HEK293 (cell line): ENCODE data around the gene GSPT1.
A peak's percentile ranks its signal among the peaks of the same experiment; 100 is the strongest.

Source experiments
- HIC1 ChIP-seq: fragments of 450-650 bp; formaldehyde crosslinking; IDR thresholded peaks from 2 replicates; pipeline ENCODE4 v1.5.1; 2016; ENCODE audit warnings: missing biosample characterization, missing genetic modification characterization
- KLF16 ChIP-seq: fragments of 450-650 bp; formaldehyde crosslinking; IDR thresholded peaks from 2 replicates; pipeline ENCODE4 v1.5.1; 2017; ENCODE audit warnings: missing biosample characterization, missing genetic modification characterization
- PRDM2 ChIP-seq: fragments of 450-650 bp; formaldehyde crosslinking; IDR thresholded peaks from 2 replicates; pipeline ENCODE4 v1.5.1; 2016; ENCODE audit warnings: missing biosample characterization, missing genetic modification characterization, borderline replicate concordance
- SP3 ChIP-seq: fragments of 450-650 bp; formaldehyde crosslinking; IDR thresholded peaks from 2 replicates; pipeline ENCODE4 v1.5.1; 2016; ENCODE audit warnings: missing biosample characterization, missing genetic modification characterization
- ZBTB26 ChIP-seq: fragments of 450-650 bp; formaldehyde crosslinking; optimal IDR thresholded peaks from 2 replicates; pipeline ENCODE3; 2016; ENCODE audit warnings: missing biosample characterization, mild to moderate bottlenecking, missing genetic modification characterization
- ZNF138 ChIP-seq: fragments of 450-650 bp; formaldehyde crosslinking; IDR thresholded peaks from 2 replicates; pipeline ENCODE4 v1.5.1; 2016; ENCODE audit warnings: missing biosample characterization, missing genetic modification characterization, borderline replicate concordance
- ZNF341 ChIP-seq: fragments of 450-650 bp; formaldehyde crosslinking; IDR thresholded peaks from 2 replicates; pipeline ENCODE4; 2016; ENCODE audit warnings: low read depth, missing biosample characterization, missing genetic modification characterization
- ZNF555 ChIP-seq: fragments of 450-650 bp; formaldehyde crosslinking; conservative IDR thresholded peaks from 2 replicates; pipeline ENCODE4 v1.5.1; 2017; ENCODE audit warnings: missing biosample characterization, mild to moderate bottlenecking, missing genetic modification characterization, inconsistent platforms
- ZNF580 ChIP-seq: fragments of 450-650 bp; formaldehyde crosslinking; IDR thresholded peaks from 2 replicates; pipeline ENCODE4 v1.5.1; 2016; ENCODE audit warnings: missing biosample characterization, missing genetic modification characterization
- ZNF629 ChIP-seq: fragments of 450-650 bp; formaldehyde crosslinking; IDR thresholded peaks from 2 replicates; pipeline ENCODE4 v1.5.1; 2017; ENCODE audit warnings: missing biosample characterization, missing genetic modification characterization
- ZNF639 ChIP-seq: fragments of 450-650 bp; formaldehyde crosslinking; IDR thresholded peaks from 2 replicates; pipeline ENCODE4 v1.5.1; 2016; ENCODE audit warnings: missing biosample characterization, missing genetic modification characterization
- ZNF777 ChIP-seq: fragments of 450-650 bp; formaldehyde crosslinking; IDR thresholded peaks from 2 replicates; pipeline ENCODE4 v1.5.1; 2017; ENCODE audit warnings: missing biosample characterization, missing genetic modification characterization, borderline replicate concordance
- ZSCAN23 ChIP-seq: fragments of 450-650 bp; formaldehyde crosslinking; IDR thresholded peaks from 2 replicates; pipeline ENCODE4 v1.5.1; 2016; ENCODE audit warnings: missing biosample characterization, missing genetic modification characterization
- ZSCAN30 ChIP-seq: fragments of 450-650 bp; IDR thresholded peaks from 2 replicates; pipeline ENCODE4 v1.5.1; 2018; ENCODE audit warnings: missing biosample characterization, mild to moderate bottlenecking, missing genetic modification characterization, moderate library complexity
- TF ChIP-seq, protein P1 (sequence below): fragments of 450-650 bp; formaldehyde crosslinking; conservative IDR thresholded peaks from 2 replicates; pipeline ENCODE4 v1.5.1; 2016; ENCODE audit warnings: low read depth, missing biosample characterization, missing genetic modification characterization
- TF ChIP-seq, protein P2 (sequence below): fragments of 450-650 bp; formaldehyde crosslinking; IDR thresholded peaks from 2 replicates; pipeline ENCODE4 v1.5.1; 2017; ENCODE audit warnings: missing biosample characterization, missing genetic modification characterization
- TF ChIP-seq, protein P3 (sequence below): fragments of 450-650 bp; formaldehyde crosslinking; IDR thresholded peaks from 2 replicates; pipeline ENCODE4 v1.5.1; 2016; ENCODE audit warnings: missing biosample characterization, missing genetic modification characterization

The GSPT1 gene

DNA sequence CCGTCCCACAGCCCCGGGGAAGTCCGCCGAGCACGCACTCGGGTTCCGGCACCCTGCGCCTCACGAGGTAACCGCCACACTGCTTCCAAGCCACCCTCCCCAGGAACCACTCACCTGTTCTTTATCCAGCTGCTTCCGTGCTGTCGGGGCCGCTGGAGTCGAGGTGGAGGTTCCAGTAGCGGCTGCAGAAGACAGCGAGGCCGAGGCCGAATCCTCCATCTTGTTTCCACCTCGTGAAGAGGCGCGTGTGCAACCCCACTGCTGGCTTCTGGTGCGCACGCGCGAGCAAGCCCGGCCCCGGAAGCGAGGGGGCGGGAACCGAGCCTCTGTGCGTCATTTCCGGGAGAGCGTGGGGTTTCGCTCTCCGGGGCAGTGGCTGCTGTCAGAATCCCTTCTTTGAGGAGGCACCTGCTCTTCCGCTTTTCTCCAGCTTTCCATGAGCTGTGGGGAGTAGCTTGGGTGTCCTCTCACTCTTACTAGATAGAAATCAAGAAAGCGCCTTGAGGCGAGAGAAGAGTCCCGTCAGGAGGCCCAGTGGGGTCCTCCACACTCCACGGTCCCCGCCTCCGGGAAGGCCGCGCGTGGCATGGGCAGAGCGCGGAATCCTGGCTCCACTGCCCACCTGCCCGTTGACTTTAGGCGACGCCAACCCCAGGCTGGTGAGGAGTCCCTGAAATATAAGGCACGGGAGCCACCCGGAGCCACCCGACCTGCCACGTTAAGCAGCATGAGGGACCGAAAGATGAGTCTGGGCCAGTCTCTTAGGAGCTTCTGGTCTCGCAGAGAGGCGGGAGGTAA is 64.3 kb downstream of the GSPT1 start, which contains the start of gene RSL1D1 (continued):
- TF ChIP-seq, protein P1, sequence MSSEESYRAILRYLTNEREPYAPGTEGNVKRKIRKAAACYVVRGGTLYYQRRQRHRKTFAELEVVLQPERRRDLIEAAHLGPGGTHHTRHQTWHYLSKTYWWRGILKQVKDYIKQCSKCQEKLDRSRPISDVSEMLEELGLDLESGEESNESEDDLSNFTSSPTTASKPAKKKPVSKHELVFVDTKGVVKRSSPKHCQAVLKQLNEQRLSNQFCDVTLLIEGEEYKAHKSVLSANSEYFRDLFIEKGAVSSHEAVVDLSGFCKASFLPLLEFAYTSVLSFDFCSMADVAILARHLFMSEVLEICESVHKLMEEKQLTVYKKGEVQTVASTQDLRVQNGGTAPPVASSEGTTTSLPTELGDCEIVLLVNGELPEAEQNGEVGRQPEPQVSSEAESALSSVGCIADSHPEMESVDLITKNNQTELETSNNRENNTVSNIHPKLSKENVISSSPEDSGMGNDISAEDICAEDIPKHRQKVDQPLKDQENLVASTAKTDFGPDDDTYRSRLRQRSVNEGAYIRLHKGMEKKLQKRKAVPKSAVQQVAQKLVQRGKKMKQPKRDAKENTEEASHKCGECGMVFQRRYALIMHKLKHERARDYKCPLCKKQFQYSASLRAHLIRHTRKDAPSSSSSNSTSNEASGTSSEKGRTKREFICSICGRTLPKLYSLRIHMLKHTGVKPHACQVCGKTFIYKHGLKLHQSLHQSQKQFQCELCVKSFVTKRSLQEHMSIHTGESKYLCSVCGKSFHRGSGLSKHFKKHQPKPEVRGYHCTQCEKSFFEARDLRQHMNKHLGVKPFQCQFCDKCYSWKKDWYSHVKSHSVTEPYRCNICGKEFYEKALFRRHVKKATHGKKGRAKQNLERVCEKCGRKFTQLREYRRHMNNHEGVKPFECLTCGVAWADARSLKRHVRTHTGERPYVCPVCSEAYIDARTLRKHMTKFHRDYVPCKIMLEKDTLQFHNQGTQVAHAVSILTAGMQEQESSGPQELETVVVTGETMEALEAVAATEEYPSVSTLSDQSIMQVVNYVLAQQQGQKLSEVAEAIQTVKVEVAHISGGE (tag by site-specific recombination), result peak; percentile 92
- TF ChIP-seq SP3 (peak; percentile 96), ZNF777 (tag by site-specific recombination) (peak; percentile 74; the same call in 1 of the 2 replicates), ZNF555 (tag by site-specific recombination) (no peak), ZSCAN23 (tag by site-specific recombination) (no peak), ZSCAN30 (tag by site-specific recombination) (0 out of 2 replicates have a peak, but pooled peaks have one; percentile 9), HIC1 (tag by site-specific recombination) (peak; percentile 59; the same call in 1 of the 2 replicates), ZBTB26 (tag by site-specific recombination) (peak; percentile 53), PRDM2 (tag by site-specific recombination) (no peak), ZNF629 (peak; percentile 57), KLF16 (tag by site-specific recombination) (peak; percentile 16; the same call in 1 of the 2 replicates), ZNF639 (tag by site-specific recombination) (peak; percentile 11; the same call in 1 of the 2 replicates), ZNF580 (peak; percentile 7; the same call in 1 of the 2 replicates), ZNF138 (no peak), ZNF341 (peak; percentile 47)
- TF ChIP-seq, protein P2, sequence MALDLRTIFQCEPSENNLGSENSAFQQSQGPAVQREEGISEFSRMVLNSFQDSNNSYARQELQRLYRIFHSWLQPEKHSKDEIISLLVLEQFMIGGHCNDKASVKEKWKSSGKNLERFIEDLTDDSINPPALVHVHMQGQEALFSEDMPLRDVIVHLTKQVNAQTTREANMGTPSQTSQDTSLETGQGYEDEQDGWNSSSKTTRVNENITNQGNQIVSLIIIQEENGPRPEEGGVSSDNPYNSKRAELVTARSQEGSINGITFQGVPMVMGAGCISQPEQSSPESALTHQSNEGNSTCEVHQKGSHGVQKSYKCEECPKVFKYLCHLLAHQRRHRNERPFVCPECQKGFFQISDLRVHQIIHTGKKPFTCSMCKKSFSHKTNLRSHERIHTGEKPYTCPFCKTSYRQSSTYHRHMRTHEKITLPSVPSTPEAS (tag by site-specific recombination), result peak; percentile 44; the same call in 1 of the 2 replicates
- TF ChIP-seq, protein P3, sequence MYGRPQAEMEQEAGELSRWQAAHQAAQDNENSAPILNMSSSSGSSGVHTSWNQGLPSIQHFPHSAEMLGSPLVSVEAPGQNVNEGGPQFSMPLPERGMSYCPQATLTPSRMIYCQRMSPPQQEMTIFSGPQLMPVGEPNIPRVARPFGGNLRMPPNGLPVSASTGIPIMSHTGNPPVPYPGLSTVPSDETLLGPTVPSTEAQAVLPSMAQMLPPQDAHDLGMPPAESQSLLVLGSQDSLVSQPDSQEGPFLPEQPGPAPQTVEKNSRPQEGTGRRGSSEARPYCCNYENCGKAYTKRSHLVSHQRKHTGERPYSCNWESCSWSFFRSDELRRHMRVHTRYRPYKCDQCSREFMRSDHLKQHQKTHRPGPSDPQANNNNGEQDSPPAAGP, result peak; percentile 66; the same call in 1 of the 2 replicates
